Calu3 (cell line): Measurements from ENCODE around the gene SAMMSON. TPM values are rescaled to one million over a fixed set of nuclear protein-coding genes. Genes with fewer than 3 reads are reported as not detected.

Experiments used
- BruUV-seq: library from RNA; stranded (reverse); fragments of 400-500 nt; replicated peaks from 2 replicates; lab custom pipeline; 2021; lab: Mats Ljungman, UMichigan
- CTCF ChIA-PET: fragments of 300-600 bp; sonication (Branson Sonifier 250); formaldehyde crosslinking; loops from one replicate; lab custom pipeline; 2022; ENCODE audit warnings: antibody characterized with exemption; lab: Charles Lee
- DNase-seq: peaks from one replicate; pipeline ENCODE4 v3.0.0; 2022
- H3K27ac Mint-ChIP-seq: one replicate; pipeline ENCODE4 v1.8.0; 2022; ENCODE audit warnings: mixed read lengths; ENCODE audit not compliant: unreplicated experiment
- H3K27me3 Mint-ChIP-seq: one replicate; pipeline ENCODE4 v1.8.0; 2022; ENCODE audit warnings: mixed read lengths; ENCODE audit not compliant: unreplicated experiment
- H3K36me3 Mint-ChIP-seq: one replicate; pipeline ENCODE4 v1.8.0; 2022; ENCODE audit warnings: mild to moderate bottlenecking, moderate library complexity, mixed read lengths; ENCODE audit not compliant: insufficient read depth, unreplicated experiment
- H3K4me1 Mint-ChIP-seq: one replicate; pipeline ENCODE4 v1.8.0; 2022; ENCODE audit warnings: mild to moderate bottlenecking, low read depth, mixed read lengths; ENCODE audit not compliant: unreplicated experiment
- H3K4me3 Mint-ChIP-seq: one replicate; pipeline ENCODE4 v1.8.0; 2022; ENCODE audit warnings: mild to moderate bottlenecking, low read depth, moderate library complexity, mixed read lengths; ENCODE audit not compliant: unreplicated experiment
- H3K9me3 Mint-ChIP-seq: one replicate; pipeline ENCODE4 v1.8.0; 2022; ENCODE audit warnings: low read depth, mixed read lengths; ENCODE audit not compliant: unreplicated experiment
- intact Hi-C: fragments of 100-400 bp; cut with micrococcal nuclease; formaldehyde crosslinking; loops from one replicate; pipeline ENCODE4 v1.10.0; 2022; ENCODE audit not compliant: unreplicated experiment
- total RNA-seq: library from RNA; stranded (reverse); gene quantifications from 2 replicates; pipeline ENCODE4 v1.2.3, GENCODE V29; 2022
- TF ChIP-seq, protein P1 (sequence below): fragments of 200-600 bp; IDR thresholded peaks from one replicate; pipeline ENCODE4 v1.8.0; 2022; ENCODE audit warnings: antibody characterized with exemption; ENCODE audit not compliant: unreplicated experiment

Gene SAMMSON
- total RNA-seq, 1 experiment from 2014 or later = not detected

DNA sequence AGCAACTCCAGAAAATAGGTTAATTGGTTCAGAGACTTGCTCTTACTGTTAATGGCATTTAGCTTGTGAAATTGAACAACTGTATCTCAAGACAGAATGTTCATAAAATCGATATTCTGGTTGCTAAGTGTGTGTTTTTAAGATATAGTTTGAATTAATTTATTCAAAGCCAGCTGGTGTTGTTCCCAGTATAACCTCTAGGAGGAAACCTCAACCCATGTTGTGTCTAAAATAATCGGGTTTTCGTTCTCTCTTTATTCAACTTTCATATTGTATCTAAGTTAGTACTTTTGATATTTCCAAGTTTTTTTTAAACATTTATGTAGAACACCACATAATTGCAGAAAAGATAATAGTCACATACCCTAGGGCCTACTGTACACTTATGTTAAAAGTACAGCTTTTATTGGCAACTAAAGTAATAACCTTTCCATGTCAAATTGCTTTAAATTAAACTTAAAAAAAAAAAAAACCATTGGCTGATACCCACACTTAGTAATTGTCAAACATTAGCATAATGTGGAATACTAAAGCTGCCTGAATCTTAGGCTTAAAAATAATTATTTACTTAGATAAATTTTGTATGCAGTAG, 90.9 kb downstream of the SAMMSON start:
- Mint-ChIP-seq H3K27me3 (no peaks in the 10 kb centered on the region), H3K27ac (no peak overlapping the region)
- CTCF ChIA-PET = interaction anchor here (0.6 to 1.6 kb wide), 4 partner anchors 12 to 273 kb away, joined by 3 to 4 read pairs (median 4); no protein-coding TSS in a partner anchor

GRCh38 chr3:70094197-70094596, 94.7 kb downstream of the SAMMSON start:
- BruUV-seq = no TSS peak
- TF ChIP-seq, protein P1, sequence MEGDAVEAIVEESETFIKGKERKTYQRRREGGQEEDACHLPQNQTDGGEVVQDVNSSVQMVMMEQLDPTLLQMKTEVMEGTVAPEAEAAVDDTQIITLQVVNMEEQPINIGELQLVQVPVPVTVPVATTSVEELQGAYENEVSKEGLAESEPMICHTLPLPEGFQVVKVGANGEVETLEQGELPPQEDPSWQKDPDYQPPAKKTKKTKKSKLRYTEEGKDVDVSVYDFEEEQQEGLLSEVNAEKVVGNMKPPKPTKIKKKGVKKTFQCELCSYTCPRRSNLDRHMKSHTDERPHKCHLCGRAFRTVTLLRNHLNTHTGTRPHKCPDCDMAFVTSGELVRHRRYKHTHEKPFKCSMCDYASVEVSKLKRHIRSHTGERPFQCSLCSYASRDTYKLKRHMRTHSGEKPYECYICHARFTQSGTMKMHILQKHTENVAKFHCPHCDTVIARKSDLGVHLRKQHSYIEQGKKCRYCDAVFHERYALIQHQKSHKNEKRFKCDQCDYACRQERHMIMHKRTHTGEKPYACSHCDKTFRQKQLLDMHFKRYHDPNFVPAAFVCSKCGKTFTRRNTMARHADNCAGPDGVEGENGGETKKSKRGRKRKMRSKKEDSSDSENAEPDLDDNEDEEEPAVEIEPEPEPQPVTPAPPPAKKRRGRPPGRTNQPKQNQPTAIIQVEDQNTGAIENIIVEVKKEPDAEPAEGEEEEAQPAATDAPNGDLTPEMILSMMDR = no peak
- Mint-ChIP-seq H3K36me3 (no peaks in the 10 kb centered on the region), H3K27ac (no peak overlapping the region), H3K27me3 (no peaks in the 10 kb centered on the region), H3K9me3 (no peaks in the 10 kb centered on the region), H3K4me1 (no peaks in the 10 kb centered on the region), H3K4me3 (no peak overlapping the region)
- intact Hi-C loops = no loop called here
- no peak for DNase-seq
- CTCF ChIA-PET = no interaction called here

More for the DNA sequence above, 90.9 kb downstream of the SAMMSON start:
- intact Hi-C loops = loop anchor here (1.0 kb wide), 2 partner anchors 269 to 441 kb away; no protein-coding TSS in a partner anchor
- no TSS peak for BruUV-seq
- Mint-ChIP-seq H3K4me3 (no peak overlapping the region), H3K4me1 (no peaks in the 10 kb centered on the region), H3K36me3 (no peaks in the 10 kb centered on the region), H3K9me3 (no peaks in the 10 kb centered on the region)
- TF ChIP-seq, protein P1 = peak; percentile 31
- DNase-seq = peak; percentile 17

- DNase-seq = no peak
- Mint-ChIP-seq H3K27me3 (no peaks in the 10 kb centered on the region), H3K4me3 (no peak overlapping the region), H3K27ac (no peak overlapping the region), H3K36me3 (no peaks in the 10 kb centered on the region), H3K4me1 (no peaks in the 10 kb centered on the region), H3K9me3 (no peaks in the 10 kb centered on the region)
- intact Hi-C loops = no loop called here
- CTCF ChIA-PET = no interaction called here
- no TSS peak for BruUV-seq
- TF ChIP-seq, protein P1 = no peak
Measured at GRCh38 chr3:70095260-70095659, 95.7 kb downstream of the SAMMSON start.

- CTCF ChIA-PET = interaction anchor here (1.1 kb wide), 1 partner anchor 341 kb away, joined by 3 read pairs; no protein-coding TSS in a partner anchor
Measured at GRCh38 chr3:70096376-70097066, 97.0 kb downstream of the SAMMSON start.

More at GRCh38 chr3:70096376-70097066, 97.0 kb downstream of the SAMMSON start:
- no TSS peak for BruUV-seq
- H3K9me3 Mint-ChIP-seq = no peaks in the 10 kb centered on the region
- DNase-seq = no peak
- no peak overlapping the region for H3K4me3 Mint-ChIP-seq
- H3K4me1 Mint-ChIP-seq = no peaks in the 10 kb centered on the region
- no peaks in the 10 kb centered on the region for H3K27me3 Mint-ChIP-seq
- TF ChIP-seq, protein P1 = no peak
- intact Hi-C loops = no loop called here
- H3K27ac Mint-ChIP-seq = no peak overlapping the region
- H3K36me3 Mint-ChIP-seq = no peaks in the 10 kb centered on the region
